Measurements from ENCODE around the gene TRUB2.

Gene TRUB2

GRCh38 chr9:128316421-128316820 lies 5.8 kb downstream of the TRUB2 start:
- TF ChIP-seq CTCF (IDR thresholded peaks at IDR 0.05; ENCODE audit: insufficient read depth, missing control alignments) = no peak
- no peak for FAIRE-seq
- DNase-seq (ENCODE audit: insufficient read length, low spot score) = no peak

DNA sequence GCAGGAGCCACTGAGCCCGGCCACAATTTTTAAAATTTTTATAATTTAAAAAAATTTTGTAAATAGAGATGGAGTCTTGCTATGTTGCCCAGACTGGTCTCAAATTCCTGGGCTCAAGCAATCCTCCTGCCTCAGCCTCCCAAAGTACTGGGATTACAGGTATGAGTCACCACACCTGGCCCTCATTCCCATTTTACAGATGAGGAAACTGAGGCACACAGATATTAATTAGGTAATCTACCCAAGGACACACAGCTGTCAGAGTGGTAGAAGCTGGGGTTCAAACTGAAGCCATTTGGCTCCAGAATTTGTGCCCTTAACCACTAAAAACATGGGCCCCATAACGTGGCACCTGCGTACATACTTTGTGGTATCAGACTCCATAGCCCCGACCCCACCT lies 7.5 kb downstream of the TRUB2 start:
- no peak for DNase-seq (ENCODE audit: insufficient read length, low spot score)
- no peak for TF ChIP-seq CTCF (IDR thresholded peaks at IDR 0.05; ENCODE audit: insufficient read depth, missing control alignments)
- FAIRE-seq = no peak

GRCh38 chr9:128310461-128310860 lies 11.8 kb downstream of the TRUB2 start:
- DNase-seq (ENCODE audit: insufficient read length, low spot score) (no peak), FAIRE-seq (no peak)
- TF ChIP-seq CTCF (IDR thresholded peaks at IDR 0.05; ENCODE audit: insufficient read depth, missing control alignments) = no peak

GRCh38 chr9:128309551-128309950 lies 12.7 kb downstream of the TRUB2 start:
- DNase-seq (ENCODE audit: insufficient read length, low spot score) (no peak), FAIRE-seq (no peak)
- TF ChIP-seq CTCF (IDR thresholded peaks at IDR 0.05; ENCODE audit: insufficient read depth, missing control alignments) = no peak

DNA sequence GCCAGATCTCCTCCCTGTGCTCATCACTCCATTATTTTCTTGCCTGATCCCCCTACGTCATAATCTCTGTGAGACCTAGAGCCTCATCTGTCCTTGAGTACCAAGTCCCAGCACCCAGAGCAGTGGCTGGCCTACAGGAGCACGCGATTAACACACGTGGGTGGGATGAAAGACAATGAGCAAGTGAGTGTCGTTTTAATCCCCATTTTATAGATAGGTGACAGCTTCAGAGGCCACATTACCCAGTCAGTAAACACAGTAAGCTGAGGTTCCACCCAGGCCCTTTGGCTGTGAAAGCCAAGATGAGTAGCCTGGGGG lies 17.3 kb downstream of the TRUB2 start:
- DNase-seq (ENCODE audit: insufficient read length, low spot score) = peak; percentile 76
- TF ChIP-seq CTCF (IDR thresholded peaks at IDR 0.05; ENCODE audit: insufficient read depth, missing control alignments) = no peak
- FAIRE-seq = no peak

- no peak for FAIRE-seq
- TF ChIP-seq CTCF (IDR thresholded peaks at IDR 0.05; ENCODE audit: insufficient read depth, missing control alignments) = no peak
Measured at GRCh38 chr9:128304136-128304970, 17.9 kb downstream of the TRUB2 start.

More at GRCh38 chr9:128304136-128304970, 17.9 kb downstream of the TRUB2 start:
- no peak for DNase-seq (ENCODE audit: insufficient read length, low spot score)
